ENCODE measurements around the gene CHRNB1.
"Not testable (repeated sequence)": the region's sequence is repeated elsewhere in the genome, so short reads cannot be mapped to it uniquely, and the experiment has no call there.

DNA sequence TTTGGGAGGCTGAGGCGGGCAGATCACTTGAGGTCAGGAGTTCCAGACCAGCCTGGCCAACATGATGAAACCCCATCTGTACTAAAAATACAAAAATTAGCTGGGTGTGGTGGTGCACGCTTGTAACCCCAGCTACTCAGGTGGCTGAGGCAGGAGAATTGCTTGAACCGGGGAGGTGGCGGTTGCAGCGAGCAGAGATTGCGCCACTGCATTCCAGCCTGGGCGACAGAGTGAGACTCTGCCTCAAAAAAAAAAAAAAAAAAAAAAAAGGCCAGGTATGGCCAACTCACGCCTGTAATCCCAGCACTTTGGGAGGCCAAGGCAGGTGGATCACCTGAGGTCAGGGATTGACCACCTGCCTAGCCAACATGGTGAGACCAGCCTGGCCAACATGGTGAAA lies 29.9 kb downstream of the CHRNB1 start:
- TF ChIP-seq ZFX (IDR thresholded peaks at IDR 0.05): not testable (repeated sequence)
- TF ChIP-seq, protein P1, sequence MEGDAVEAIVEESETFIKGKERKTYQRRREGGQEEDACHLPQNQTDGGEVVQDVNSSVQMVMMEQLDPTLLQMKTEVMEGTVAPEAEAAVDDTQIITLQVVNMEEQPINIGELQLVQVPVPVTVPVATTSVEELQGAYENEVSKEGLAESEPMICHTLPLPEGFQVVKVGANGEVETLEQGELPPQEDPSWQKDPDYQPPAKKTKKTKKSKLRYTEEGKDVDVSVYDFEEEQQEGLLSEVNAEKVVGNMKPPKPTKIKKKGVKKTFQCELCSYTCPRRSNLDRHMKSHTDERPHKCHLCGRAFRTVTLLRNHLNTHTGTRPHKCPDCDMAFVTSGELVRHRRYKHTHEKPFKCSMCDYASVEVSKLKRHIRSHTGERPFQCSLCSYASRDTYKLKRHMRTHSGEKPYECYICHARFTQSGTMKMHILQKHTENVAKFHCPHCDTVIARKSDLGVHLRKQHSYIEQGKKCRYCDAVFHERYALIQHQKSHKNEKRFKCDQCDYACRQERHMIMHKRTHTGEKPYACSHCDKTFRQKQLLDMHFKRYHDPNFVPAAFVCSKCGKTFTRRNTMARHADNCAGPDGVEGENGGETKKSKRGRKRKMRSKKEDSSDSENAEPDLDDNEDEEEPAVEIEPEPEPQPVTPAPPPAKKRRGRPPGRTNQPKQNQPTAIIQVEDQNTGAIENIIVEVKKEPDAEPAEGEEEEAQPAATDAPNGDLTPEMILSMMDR (conservative IDR thresholded peaks at IDR 0.05): not testable (repeated sequence)

Measured in C4-2B (cell line).